Stimulated activated CD8-positive, alpha-beta memory T cell treated with anti-CD3 and anti-CD28 coated beads, Interleukin-7, amount 100 ng/mL, for 24 hours (primary cell): Measurements from ENCODE around the gene PPP2R2C.

Source experiments
- DNase-seq: peaks from one replicate; pipeline ENCODE4 v3.0.0-alpha.2; 2020; ENCODE audit warnings: low read depth

Gene PPP2R2C

DNA sequence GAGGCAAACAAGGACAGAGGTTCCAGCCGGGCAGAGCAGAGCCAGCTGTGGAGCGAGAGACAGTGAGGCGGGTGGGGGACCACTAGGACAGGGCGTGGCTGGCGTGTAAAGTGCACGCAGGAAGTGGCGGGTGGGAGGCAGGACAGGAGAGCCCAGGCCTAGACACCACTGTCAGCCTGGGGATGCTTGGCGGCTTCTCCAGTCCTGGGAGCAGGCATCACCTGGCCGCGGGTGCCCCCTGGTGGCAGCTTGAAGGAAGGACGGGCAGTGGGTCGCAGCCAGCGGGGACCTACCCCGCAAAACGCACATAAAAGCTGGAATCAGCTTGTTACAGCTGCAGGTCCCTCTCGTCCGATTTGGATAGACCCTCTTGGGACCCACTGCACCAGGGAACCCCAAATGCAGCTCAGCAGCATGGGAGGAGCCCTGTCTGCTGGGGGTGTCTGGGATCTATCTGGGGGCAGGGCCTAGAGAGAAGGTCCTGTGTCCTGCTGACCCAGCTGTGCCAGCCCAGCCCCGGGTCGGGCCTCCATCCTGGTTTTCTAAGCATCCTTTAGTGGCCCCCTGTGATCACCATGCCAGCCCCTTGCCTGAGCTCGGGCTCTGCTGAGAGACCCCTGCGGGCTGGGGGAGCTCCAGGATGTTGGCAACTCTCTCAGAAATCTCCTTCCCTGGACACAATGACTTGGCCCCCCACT lies 145.0 kb downstream of the PPP2R2C start:
- DNase-seq, result peak; percentile 71

DNA sequence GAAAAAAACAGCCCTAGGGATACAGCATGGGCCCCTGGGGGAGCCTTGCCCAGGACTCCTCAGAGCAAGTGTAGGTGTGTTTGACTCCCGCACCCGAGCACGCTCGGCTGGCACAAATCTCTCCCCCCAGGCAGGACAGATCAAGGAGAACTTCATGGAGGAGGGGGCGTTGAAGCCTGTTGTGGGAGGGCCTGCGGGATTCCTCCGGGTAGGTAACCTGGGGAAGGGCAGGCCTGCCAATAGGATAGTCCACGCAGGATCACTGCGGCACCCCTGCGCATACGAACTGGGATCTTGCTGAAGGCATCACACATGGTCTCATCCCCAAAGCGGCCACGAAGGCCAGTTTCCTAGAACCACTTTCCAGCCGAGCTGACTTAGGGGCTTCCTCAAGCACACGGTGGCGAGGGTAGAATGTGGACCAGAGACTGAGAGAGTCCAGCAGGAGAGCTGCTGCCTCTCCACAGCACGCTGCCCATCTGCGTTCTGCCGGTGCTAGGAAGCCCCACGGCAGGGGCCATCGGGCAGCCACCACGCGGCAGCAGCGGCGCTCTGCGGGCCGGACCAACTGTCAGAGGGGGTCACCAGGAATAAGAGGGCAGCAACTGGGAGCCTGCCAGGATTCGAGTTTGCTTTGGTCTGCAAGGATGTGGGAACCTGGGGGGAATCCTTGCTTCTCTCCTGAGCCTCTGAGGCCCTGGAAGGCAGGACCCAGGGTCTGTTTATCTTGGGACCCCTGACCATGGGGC lies 145.9 kb downstream of the PPP2R2C start:
- no peak for DNase-seq

DNA sequence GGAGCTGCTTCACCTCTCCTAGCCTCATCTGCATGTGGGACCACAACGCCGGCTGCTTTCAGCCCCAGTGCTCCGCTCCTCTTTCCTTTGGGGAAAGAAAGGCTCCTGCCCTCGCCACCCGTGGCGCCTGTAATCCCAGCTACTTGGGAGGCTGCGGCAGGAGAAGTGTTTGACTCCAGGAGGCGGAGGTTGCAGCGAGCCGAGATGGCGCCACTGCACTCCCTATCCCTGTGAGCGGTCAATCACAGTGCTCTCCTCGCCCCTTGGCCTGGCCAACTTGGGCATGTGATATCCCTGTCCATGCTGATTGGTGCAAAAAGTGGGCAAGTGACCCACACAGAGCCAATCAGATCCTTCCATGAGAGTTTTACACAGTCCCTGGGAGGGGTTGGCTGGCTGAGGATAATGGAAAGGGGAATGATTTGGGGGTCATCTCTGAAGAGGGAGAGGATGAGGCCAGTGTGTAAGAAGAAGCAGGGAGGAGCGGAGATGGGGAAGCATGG lies 146.6 kb downstream of the PPP2R2C start:
- no peak for DNase-seq

DNA sequence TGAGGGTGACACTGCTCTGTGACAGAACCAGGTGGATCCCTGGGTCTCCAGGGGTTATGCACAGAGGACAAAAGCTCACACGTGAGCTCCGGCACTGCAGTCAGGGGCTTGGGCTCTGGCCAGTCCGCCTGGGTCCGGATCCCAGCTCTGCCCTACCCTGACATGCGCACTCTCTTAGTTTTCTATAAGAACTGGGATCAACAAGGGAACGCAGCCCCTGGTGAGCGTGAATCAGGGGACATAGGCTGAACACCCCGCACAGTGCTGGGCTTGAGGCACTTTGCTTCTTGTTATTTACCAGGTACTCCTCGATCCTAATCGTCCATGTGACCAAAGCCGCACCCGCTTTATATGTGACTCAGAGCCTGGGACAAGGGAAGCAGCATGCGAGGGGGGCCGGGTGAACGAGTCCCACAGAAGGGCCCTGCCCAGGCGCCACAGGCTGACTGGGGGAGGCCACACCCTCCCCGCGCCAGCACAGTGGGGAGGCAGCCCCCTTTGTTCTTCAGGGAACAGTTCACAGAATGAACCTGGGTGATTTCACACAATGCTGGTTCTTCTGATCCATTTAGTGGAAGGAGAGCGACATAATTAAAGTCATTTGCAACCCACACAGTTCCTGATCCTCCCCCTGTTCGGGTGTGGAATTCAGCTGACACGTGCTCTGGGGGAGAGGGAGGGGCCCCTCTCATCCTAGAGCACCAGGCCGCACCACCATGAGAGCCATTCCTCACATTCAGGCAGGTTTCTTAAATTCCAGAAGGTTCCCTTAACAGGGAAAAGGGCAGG lies 147.2 kb downstream of the PPP2R2C start:
- no peak for DNase-seq

DNA sequence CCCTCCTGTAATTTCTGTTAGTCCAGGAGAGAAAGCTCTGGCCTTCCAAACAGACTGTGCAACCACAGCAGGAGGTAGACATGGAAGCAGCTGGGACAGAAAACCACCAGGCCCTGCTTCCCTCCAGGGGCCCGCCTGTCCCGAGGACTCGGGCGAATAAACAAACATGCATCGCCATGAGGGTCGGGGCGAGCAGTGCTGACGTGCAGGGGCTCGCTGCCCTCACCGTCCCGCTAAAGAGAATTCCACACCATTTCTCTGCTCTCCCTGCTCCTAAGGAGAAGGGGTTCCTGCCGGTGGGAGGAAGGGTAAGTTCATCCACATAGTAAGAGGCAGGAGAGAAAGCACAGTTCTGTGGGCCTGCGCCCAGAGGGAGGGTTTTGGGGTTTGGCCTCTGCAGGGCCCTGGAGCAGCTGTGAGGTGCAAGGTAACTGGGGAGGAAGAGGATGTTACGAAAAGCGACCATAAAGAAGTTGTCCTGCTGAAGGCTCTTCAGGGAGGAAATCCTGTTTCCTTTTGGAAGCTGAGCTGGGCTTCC lies 147.9 kb downstream of the PPP2R2C start:
- no peak for DNase-seq

DNA sequence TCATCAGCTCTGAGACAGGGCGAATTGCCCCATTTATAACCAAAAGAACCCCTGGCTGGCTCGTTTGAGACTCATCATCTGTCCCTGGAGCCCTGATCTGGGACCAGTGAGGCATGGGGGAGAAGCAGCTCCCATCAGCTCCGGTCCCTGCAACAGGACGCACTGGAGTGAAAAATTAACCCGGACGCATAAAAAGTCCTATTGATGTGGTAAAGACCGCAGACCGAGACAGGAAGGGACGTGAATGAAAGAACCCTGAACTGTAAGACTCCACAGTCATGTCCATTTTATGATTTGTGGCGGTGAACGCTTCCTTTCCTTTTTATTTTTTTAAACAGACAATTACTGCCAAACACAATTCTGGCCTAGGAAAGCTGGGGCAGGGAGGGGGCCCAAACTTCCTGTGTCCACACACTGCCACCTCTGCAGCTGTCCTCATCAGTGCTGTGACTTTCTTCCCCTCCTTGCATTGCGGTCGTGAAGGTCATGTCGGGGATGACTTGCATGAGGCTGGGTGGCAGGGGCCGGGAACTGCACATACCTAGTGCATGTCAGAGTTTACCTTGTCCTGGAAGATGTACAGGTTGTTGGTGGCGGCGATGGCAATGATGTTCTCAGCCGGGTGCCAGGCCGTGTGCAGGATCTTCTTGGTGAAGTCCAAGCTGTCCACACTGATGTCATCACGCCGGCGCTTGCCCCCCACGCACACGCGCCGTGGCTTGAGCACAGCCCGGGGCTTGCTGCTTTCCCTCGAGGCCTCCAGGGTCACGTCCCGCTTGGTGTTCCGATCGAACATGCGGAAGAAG lies 149.4 kb downstream of the PPP2R2C start:
- no peak for DNase-seq

DNA sequence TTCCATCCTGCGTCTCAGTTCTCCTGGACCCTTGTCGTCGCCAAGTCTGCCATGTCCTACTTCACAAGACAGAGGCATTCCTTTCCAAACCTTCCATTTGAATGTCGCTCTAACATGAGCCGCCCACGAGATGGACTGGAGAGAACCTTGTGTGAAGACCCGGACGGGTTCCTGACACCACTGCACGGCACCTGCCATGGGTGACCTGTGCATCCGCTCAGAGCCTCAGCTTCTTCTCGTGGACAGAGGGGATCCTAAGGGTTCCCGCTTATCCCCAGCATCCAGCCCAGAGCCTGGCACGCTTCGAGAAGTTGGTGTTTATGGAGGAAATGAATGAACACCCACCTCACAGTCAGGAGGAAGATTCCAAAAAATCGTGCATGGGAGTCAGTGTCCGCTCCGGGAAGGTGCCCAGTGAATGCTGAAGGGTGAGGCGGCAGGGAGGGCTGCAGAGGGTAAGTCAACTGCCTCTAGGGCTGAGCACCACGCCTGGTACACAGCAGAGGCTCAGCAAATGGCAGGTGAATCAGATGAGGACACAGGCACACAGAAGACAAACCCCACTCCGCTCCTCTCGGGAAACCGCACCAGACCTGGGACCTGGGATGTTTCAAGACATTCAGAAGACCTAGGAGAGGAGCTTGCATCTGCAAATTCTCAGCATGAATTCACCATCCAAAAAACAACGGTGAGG lies 150.2 kb downstream of the PPP2R2C start:
- DNase-seq, result no peak

DNA sequence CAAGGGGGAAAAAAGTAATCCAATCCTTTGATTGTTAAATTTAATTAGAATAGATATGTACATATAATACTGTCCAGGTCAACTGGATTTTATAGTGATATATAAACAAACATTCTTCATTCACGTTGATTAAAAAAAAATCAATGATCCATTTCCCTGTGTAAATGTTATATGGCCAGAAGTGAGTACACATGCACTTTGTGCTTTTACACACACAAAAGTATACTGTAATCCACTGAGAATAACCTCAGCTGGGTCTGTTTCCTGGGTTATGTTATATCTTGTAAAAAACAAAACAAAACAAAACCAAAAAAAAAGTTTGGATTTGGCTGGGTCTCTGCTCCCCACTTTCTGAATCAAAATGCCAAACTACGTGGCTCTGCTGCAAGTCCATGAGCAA lies 151.1 kb downstream of the PPP2R2C start:
- no peak for DNase-seq

DNA sequence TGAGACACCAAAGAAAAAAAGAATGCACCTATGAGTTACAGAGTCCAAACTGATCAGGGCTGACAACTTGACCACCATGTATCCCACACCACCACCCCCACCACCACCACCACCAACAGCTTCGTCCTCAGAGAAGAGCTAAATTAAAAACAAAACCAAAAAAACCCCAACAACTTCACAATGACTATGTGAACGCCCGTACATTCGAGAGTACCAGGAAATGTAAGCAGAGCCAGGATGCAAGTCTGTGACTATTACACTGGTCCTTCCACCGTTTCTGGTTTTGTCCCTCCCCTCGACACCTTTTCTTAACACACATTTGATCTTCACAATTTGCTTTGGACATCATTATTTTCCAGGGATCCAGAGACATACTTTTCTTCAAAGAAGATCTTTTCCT lies 151.8 kb downstream of the PPP2R2C start:
- no peak for DNase-seq

DNA sequence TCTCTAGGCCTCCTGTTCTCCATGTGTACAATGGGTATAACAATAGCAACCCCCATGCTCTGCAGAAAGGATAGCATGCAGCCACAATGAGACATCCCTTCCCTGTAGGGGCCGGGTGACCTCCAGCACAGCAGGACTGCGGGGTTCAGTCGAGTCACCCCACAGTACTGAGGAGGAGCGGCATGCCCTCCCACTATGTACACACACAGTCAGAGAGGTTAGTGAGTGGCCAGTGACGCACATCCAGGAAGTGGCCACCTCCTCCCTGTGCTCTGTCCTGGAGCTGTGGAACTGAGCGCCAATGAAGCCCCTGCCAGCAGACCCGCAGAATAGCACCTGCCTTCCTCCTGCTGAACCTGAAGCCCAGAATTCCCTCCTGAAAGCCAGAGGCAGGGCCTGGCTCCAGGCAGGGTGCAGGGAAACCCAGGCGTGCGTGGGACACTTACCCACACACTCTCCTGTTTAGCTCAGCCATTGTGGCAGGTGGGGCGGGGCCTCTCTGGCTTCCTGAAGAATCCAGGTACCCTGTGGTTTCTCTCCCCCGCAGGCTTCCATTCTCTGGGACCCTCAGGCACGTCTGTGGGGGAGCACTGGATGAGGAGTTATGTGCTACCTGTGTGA lies 152.8 kb downstream of the PPP2R2C start:
- DNase-seq, result no peak

DNA sequence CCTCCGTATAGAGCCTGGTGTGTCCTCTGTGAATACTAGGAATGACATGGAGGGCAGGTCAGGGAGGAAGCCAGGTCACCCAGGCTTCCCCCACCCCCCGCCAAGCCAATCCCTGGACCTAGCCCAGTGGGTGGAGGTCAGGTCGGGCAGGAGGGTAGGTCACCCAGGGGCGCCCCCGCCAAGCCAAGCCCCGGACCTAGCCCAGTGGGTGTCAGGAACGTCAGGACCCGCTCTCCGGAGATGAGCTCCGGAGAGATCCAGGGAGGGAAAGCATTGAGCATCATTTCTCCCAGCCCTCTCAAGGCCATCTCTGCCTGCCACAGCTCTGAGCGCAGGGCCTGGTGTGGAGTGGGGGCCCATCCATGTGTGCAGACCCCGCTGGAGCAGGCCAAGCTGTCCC lies 154.2 kb downstream of the PPP2R2C start:
- no peak for DNase-seq

DNA sequence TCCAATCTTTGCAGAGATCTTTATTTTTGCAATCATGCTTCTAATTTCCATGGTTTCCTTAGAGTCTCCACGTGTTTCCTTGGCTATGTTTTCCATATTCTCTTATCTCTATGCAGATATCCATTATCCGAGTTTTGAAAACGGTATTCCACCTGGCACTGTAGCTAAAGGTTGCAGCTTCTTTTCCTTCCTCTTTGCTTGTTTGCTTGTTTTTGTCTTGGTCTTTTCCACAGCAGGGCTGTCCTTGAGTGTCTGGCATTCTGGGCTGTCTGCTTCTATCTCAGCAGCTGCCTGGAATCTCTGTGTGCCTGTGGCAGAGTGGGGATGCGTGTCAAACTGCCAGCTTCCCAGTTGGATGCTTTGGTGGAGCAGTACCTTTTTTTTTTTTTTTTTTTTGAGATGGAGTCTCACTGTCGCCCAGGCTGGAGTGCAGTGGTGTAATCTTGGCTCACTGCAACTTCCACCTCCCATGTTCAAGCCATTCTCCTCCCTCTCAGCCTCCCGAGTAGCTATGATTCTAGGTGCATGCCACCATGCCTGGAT lies 155.9 kb downstream of the PPP2R2C start:
- no peak for DNase-seq

DNA sequence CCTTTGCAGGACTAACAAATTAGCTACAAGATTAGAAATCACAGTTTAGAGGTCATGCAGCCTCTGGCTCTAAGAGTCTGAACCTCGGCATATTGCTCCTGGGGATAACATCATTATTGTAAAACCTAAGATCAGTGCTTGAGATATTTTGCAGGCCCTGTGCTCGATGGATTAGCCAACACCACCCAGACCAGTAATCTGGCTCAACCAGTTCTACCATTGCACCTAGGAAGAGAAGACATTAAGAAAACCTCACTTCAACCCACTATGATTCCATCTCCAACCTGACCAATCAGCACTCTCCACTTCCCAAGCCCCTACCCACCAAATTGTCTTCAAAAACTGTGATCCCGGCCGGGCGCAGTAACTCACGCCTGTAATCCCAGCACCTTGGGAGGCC lies 159.2 kb downstream of the PPP2R2C start:
- no peak for DNase-seq

DNA sequence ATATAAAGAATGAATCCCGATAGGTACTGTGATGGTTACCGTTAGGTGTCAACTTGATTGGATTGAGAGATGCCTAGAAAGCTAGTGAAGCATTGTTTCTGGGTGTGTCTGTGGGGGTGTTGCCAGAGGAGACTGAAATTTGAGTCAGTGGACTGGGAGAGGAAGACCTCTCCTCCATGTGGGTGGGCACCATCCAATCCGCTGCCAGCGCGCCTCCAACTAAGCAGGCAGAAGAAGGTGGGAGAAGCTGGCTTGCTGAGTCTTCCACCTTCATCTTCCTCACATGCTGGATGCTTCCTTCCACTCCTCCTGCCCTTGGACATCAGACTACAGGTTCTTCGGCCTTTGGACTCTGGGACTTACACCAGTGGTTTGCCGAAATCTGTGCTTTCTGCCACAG lies 162.6 kb downstream of the PPP2R2C start:
- DNase-seq, result no peak

DNA sequence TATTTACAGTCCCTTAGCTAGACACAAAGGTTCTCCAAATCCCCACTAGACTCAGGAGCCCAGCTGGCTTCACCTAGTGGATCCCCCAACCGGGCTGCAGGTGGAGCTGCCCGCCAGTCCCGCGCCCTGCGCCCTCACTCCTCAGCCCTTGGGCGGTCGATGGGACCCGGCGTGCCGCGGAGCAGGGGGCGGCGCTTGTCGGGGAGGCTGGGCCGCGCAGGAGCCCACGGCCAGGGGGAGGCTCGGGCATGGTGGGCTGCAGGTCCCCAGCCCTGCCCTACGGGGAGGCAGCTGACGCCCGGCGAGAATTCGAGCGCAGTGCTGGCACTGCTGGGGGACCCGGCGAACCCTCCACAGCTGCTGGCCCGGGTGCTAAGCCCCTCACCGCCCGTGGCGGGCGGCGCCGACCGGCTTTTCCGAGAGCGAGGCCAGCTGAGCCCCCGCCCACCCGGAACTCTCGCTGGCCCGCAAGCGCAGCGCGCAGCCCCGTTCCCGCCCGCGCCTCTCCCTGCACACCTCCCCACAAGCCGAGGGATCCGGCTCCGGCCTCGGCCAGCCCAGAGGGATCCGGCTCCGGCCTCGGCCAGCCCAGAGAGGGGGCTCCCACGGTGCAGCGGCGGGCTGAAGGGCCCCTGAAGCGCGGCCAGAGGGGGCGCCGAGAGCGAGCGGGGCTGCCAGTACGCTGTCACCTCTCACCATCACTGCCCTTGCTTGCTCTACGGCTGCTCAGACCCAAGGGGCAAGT lies 163.3 kb downstream of the PPP2R2C start:
- DNase-seq, result no peak

DNA sequence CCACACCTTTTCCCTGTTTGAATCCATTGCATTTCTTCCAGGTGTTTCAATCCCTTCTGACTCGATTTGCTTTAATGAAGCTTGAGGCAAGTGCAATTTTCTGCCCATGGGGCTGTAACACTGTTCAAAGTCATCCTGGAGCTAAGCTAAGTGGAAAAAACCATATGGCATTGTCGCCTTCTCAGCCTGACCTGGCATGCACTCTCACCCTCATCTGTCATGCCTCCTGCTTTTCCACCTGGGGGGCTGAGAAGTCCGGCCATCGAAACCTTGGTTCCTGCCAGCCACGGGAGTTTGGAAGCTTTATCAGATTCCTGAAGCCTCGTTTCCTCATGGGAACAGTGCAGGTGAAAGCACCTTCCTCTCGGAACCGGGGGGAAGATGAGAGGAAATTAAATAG lies 164.5 kb downstream of the PPP2R2C start:
- DNase-seq, result no peak

DNA sequence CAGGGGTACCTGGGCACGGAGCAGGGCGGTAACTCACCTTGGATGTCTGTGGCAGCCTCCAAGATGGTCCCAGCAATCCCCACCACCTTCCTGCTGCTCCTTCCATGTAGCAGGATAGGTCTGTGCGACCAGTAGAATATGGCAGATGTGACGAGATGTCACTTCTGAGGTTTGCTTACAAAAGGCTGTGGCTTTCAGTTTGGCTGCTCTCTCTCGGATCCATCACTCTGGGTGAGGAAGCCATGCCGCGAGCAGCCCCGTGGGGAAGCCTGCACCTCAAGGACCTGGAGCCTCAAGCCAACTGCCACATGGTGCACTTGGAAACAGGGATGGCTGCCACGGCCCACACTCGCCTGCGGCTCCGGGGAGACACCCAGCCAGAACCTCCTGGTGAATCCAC lies 165.2 kb downstream of the PPP2R2C start:
- no peak for DNase-seq

DNA sequence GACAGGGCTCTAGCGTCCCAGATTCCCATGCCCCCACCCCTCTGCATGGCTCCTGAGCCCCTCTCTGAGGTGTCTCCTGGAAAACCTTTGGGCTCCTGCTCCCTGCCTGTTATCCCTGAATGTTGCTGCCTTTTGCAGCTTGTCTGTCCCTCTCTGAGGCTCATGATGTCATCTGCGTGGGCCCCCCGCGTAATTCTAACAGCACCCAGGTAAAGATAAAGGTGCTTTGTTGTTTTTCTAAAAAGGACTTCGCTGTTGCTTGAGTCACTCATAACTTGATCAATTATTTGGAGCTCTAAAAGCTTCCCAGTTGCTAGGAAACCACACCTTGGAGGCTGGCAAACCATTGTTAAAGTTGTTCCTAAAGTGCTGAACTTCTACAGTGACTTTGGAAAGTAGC lies 166.1 kb downstream of the PPP2R2C start:
- no peak for DNase-seq

DNA sequence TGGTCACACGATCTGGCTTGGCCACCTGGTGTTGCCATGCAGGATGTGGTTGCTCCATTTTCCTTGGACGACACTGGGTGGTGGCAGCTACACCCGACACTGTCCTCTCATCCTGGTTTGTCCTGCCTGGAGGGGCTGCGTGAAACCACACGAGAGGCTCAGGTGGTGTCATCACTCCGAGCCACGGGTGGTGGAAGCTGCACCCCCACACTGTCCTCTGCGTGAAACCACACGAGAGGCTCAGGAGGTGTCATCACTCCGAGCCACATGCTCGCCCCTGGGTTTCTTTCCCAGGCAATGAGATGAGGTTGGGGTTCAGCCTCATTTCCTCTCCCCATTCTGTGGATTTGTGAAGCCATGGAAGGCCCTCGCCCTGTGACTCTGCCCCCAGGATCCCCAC lies 168.5 kb downstream of the PPP2R2C start:
- DNase-seq, result no peak

DNA sequence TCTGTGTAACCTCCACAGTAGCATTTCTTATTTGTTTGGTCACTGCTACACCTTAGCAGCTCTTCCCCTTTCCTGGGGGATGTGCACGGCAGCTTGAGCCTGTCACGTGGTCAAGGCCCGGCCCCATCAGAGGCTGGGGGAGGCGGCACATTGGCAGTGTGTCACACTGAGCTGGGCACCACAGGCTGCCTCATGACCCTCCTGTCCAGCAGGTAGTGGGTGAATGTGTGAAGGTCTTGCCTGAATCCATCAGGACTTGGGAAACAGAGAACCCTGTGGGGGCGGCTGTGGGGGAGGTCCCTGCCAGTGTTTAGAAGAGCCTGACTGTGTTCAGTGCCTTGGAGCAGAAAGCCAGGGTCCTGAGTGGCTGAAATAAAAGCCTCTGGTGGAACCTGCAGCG lies 169.5 kb downstream of the PPP2R2C start:
- no peak for DNase-seq
